Subcutaneous adipose tissue (tissue), 4 donors: Measurements from ENCODE around the gene VPS4A. TPM values are rescaled to one million over a fixed set of nuclear protein-coding genes. Genes with fewer than 3 reads are reported as not detected.

ENCODE experiments used
- CTCF ChIP-seq: fragments of 450-650 bp; IDR thresholded peaks from one replicate; pipeline ENCODE4 v1.5.1; 2016; ENCODE audit warnings: low read depth, mild to moderate bottlenecking, control low read depth, antibody characterized with exemption, moderate library complexity
- total RNA-seq, 4 donors: library from RNA; depleted of rRNA; stranded (reverse); fragments of >200 nt; gene quantifications; one replicate each; pipeline ENCODE4 v1.1.0, GENCODE V29; 2016

Gene VPS4A
- total RNA-seq, 4 donors from 2014 or later, result 21.4 to 50.1 (median 27.6) TPM

GRCh38 chr16:69318177-69318910 is 7.2 kb downstream of the VPS4A start:
- TF ChIP-seq CTCF, result no peak

GRCh38 chr16:69318911-69319289 is 7.8 kb downstream of the VPS4A start:
- no peak for TF ChIP-seq CTCF

- no peak for TF ChIP-seq CTCF
Observed at GRCh38 chr16:69319381-69319780, 8.2 kb downstream of the VPS4A start.

GRCh38 chr16:69319826-69320739 is 8.9 kb downstream of the VPS4A start:
- no peak for TF ChIP-seq CTCF

GRCh38 chr16:69320740-69321073 is 9.6 kb downstream of the VPS4A start:
- TF ChIP-seq CTCF, result no peak

- TF ChIP-seq CTCF, result no peak
Observed at GRCh38 chr16:69321080-69321479, 9.9 kb downstream of the VPS4A start.

- TF ChIP-seq CTCF, result no peak
Observed at GRCh38 chr16:69322343-69322742, 11.2 kb downstream of the VPS4A start.
